HepG2 (cell line): Measurements from ENCODE around the gene ATP9A. TPM values are rescaled to one million over a fixed set of nuclear protein-coding genes. Genes with fewer than 3 reads are reported as not detected.
A peak's percentile ranks its signal among the peaks of the same experiment; 100 is the strongest.

Source experiments
- ATAC-seq: fragments of 200-7000 bp; cut with Tn5 transposase; 3 replicates; pipeline ENCODE4 v1.9.1; 2020; ENCODE audit warnings: mild to moderate bottlenecking, moderate library complexity
- BruUV-seq: library from RNA; stranded (reverse); fragments of 400-500 nt; replicated peaks from 2 replicates; lab custom pipeline; 2021; lab: Mats Ljungman, UMichigan
- CTCF ChIA-PET: fragments of 300-600 bp; formaldehyde crosslinking; extraction: SDS; loops from one replicate; lab custom pipeline; 2021; ENCODE audit warnings: low total read pairs, inconsistent platforms, low intra/inter-chr PET ratio; lab: Yijun Ruan, JAX
- POLR2A ChIA-PET: fragments of 350-600 bp; sonication (Branson Sonifier 250); formaldehyde crosslinking; loops from one replicate; lab custom pipeline; 2020; ENCODE audit warnings: antibody characterized with exemption, inconsistent platforms; lab: Yijun Ruan, JAX
- DNase-seq: peaks from one replicate; pipeline ENCODE4 v3.0.0-alpha.2; 2015; ENCODE audit warnings: low spot score
- FAIRE-seq: peaks from 3 replicates; lab custom pipeline; 2011; peaks lifted over from hg19 to GRCh38; lab: Jason Lieb, UNC
- H2AFZ ChIP-seq: one replicate; pipeline ENCODE4 v1.6.1; 2011; ENCODE audit warnings: low read length, inconsistent platforms
- H3K27ac ChIP-seq: fragments of 300-600 bp; 3 replicates; pipeline ENCODE4 v1.8.0; 2011; ENCODE audit warnings: mixed run types, mild to moderate bottlenecking, mixed read lengths, low read length, inconsistent platforms; ENCODE audit not compliant: insufficient read depth; ENCODE audit errors: extremely low read length
- H3K27me3 ChIP-seq, 2 experiments: fragments of 200-600 bp in 1 of 2; 2 replicates in 1 of 2; 3 replicates in 1 of 2; pipeline versions ENCODE4 v1.6.0 to v1.8.0; 2011; ENCODE audit warnings: low read length in 2 of 2, mild to moderate bottlenecking in 2 of 2, moderate library complexity in 2 of 2, inconsistent platforms in 1 of 2; ENCODE audit not compliant: insufficient read depth in 2 of 2, control insufficient read depth in 1 of 2
- H3K36me3 ChIP-seq, 2 experiments: fragments of 200-600 bp in 1 of 2; replicated peaks in 1 of 2; 2 replicates in 1 of 2; 3 replicates in 1 of 2; pipeline versions ENCODE4 v1.5.1 to v1.8.0; 2011; ENCODE audit warnings: low read length in 2 of 2, inconsistent platforms in 1 of 2; ENCODE audit not compliant: insufficient read depth in 2 of 2, control insufficient read depth in 1 of 2
- H3K4me1 ChIP-seq: 2 replicates; pipeline ENCODE4 v1.5.1; 2012; ENCODE audit warnings: low read length, inconsistent platforms; ENCODE audit not compliant: insufficient read depth
- H3K4me2 ChIP-seq: 2 replicates; pipeline ENCODE4 v1.6.0; 2011; ENCODE audit warnings: low read depth, low read length, inconsistent platforms
- H3K4me3 ChIP-seq, 3 experiments: fragments of 200-600 bp in 1 of 3; sonication (generic), shearing (Covaris generic) in 1 of 3; replicated peaks in 1 of 3; 2 replicates each; pipeline ENCODE4 v1.5.1; 2011 to 2016; ENCODE audit warnings: low read length in 3 of 3, inconsistent platforms in 2 of 3, low read depth in 2 of 3, mild to moderate bottlenecking in 2 of 3, control low read depth in 1 of 3, mixed read lengths in 1 of 3; ENCODE audit not compliant: insufficient read depth in 1 of 3
- H3K79me2 ChIP-seq: one replicate; pipeline ENCODE4 v1.6.1; 2011; ENCODE audit warnings: low read length, inconsistent platforms; ENCODE audit not compliant: insufficient read depth
- H3K9ac ChIP-seq: 2 replicates; pipeline ENCODE4 v1.6.0; 2011; ENCODE audit warnings: mild to moderate bottlenecking, low read depth, low read length, inconsistent platforms; ENCODE audit not compliant: insufficient read depth
- H3K9me3 ChIP-seq: 2 replicates; pipeline ENCODE4 v1.5.1; 2012; ENCODE audit warnings: mild to moderate bottlenecking, low read length
- H4K20me1 ChIP-seq: 2 replicates; pipeline ENCODE4 v1.6.0; 2011; ENCODE audit warnings: inconsistent platforms, mild to moderate bottlenecking, low read length, moderate library complexity; ENCODE audit not compliant: insufficient read depth
- NR2F6 ChIP-seq, 2 experiments: IDR thresholded peaks; 2 replicates each; pipeline ENCODE4 v1.6.1; 2016; ENCODE audit warnings: antibody characterized with exemption in 1 of 2, mild to moderate bottlenecking in 1 of 2
- RCOR2 ChIP-seq: IDR thresholded peaks from 2 replicates; pipeline ENCODE4 v1.6.1; 2016; ENCODE audit warnings: missing biosample characterization, missing genetic modification reagents
- SAFB2 ChIP-seq: sonication (generic); formaldehyde crosslinking; IDR thresholded peaks from 2 replicates; pipeline ENCODE4 v1.5.1; 2020; ENCODE audit warnings: missing genetic modification reagents, low read depth, mild to moderate bottlenecking, borderline replicate concordance
- SOX13 ChIP-seq, 3 experiments: fragments of 450-650 bp in 1 of 3; sonication (generic) in 1 of 3; formaldehyde crosslinking in 1 of 3; IDR thresholded peaks in 2 of 3; conservative IDR thresholded peaks in 1 of 3; 2 replicates each; pipeline versions ENCODE4 v1.5.0 to v1.6.1; 2016 to 2020; ENCODE audit warnings: antibody characterized with exemption in 1 of 3, mild to moderate bottlenecking in 1 of 3, missing compliant biosample characterization in 1 of 3, missing genetic modification reagents in 1 of 3, moderate library complexity in 1 of 3
- ZNF17 ChIP-seq: sonication (generic); formaldehyde crosslinking; IDR thresholded peaks from 2 replicates; pipeline ENCODE4 v1.5.0; 2020; ENCODE audit warnings: mild to moderate bottlenecking, missing genetic modification reagents
- ZNF644 ChIP-seq: IDR thresholded peaks from 2 replicates; pipeline ENCODE4 v1.6.1; 2016; ENCODE audit warnings: low read depth
- ZNF781 ChIP-seq: sonication (generic); formaldehyde crosslinking; IDR thresholded peaks from 2 replicates; pipeline ENCODE4 v1.5.1; 2020; ENCODE audit warnings: borderline replicate concordance, mild to moderate bottlenecking, missing genetic modification reagents; ENCODE audit errors: not compliant biosample characterization
- ZNF816 ChIP-seq: sonication (generic); formaldehyde crosslinking; IDR thresholded peaks from 2 replicates; pipeline ENCODE4 v1.8.0; 2022; ENCODE audit warnings: missing genetic modification reagents, mild to moderate bottlenecking, borderline replicate concordance
- WGBS: methylation state at CpG from one replicate; pipeline ENCODE4 v1.1.6; 2017; ENCODE audit warnings: low lambda C conversion rate; 5-methylcytosine and 5-hydroxymethylcytosine counted together
- in situ Hi-C: cut with HindIII; loops from 2 replicates; pipeline ENCODE4 v1.10.0; 2017; ENCODE audit warnings: low pct_unique_long_range_greater_than_20kb; ENCODE audit not compliant: extremely low pct_ligation_motif_present
- intact Hi-C: fragments of 100-400 bp; cut with micrococcal nuclease; formaldehyde crosslinking; loops from one replicate; pipeline ENCODE4 v1.10.0; 2022; ENCODE audit not compliant: unreplicated experiment
- polyA plus RNA-seq, 8 experiments: library from polyadenylated mRNA; depleted of rRNA in 3 of 8; stranded (reverse) in 7 of 8; unstranded in 1 of 8; fragments of >200 nt; fragmentation: Illumina TruSeq in 4 of 8; extraction: Trizol in 4 of 8; gene quantifications; 2 replicates each; pipeline versions ENCODE4 v1.2.1 to v1.2.3, GENCODE V29; 2011 to 2016; ENCODE audit warnings: low read depth in 4 of 8, missing spikeins in 1 of 8, mixed read lengths in 1 of 8; ENCODE audit not compliant: insufficient read depth in 1 of 8
- total RNA-seq, 5 experiments: library from RNA; depleted of rRNA; stranded (reverse); fragments of >200 nt; fragmentation: Illumina TruSeq; extraction: Trizol; gene quantifications; 2 replicates each; pipeline ENCODE4 v1.2.3, GENCODE V29; 2016; ENCODE audit warnings: low read depth in 1 of 5
- TF ChIP-seq, protein P1 (sequence below): sonication (generic); formaldehyde crosslinking; conservative IDR thresholded peaks from 2 replicates; pipeline ENCODE4 v1.4.0; 2020; ENCODE audit warnings: mild to moderate bottlenecking, missing genetic modification reagents, moderate library complexity
- TF ChIP-seq, protein P2 (sequence below): IDR thresholded peaks from 2 replicates; pipeline ENCODE4 v1.6.1; 2012; ENCODE audit warnings: low read length, improper control_type of control experiment

The ATP9A gene
- total and polyA plus RNA-seq, 2 of the 13 experiments (the other 11 are each of a cell fraction or from before 2014, with no cell fraction given), result 11.8 to 18.5 TPM

DNA sequence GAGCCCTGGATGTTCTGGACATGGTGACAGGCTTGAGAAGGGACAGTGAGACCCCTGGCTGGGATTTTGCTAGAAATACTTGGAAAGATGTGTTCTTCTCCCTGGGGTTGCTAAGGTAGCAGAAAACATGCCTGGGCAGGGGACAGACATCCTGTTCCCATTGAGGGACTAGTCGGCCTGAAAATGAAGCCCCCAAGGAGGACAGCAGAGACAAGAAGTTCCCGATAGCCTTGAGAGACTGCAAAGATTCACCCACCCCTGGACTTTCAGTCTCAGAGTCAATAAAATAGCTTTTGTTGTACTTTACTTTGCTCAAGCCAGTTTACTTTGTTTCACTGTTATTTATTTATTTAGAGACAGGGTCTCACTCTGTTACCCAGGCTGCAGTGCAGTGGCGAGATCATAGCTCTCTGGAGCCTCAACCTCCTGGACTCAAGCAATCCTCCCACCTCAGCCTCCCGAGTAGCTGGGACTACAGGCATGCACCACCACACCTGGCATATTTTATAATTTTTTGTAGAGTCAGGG is 28.4 kb downstream of the ATP9A start:
- Histone ChIP-seq H3K9me3 (no peaks in the 10 kb centered on the region), H3K79me2 (peaks cover 17% of the 10 kb centered on the region), H3K4me2 (peak overlapping the region; percentile 2; the same call in 1 of the 2 replicates), H3K36me3 (no peaks in the 10 kb centered on the region), H3K4me3 (no peak overlapping the region), H3K4me1 (peaks cover 83% of the 10 kb centered on the region), H3K27me3 (no peaks in the 10 kb centered on the region), H2AFZ (no peak overlapping the region), H3K27ac (peak overlapping the region; percentile 44), H3K9ac (peak overlapping the region; percentile 31; the same call in 1 of the 2 replicates), H4K20me1 (no peaks in the 10 kb centered on the region)
- ChIA-PET CTCF (no interaction called here), POLR2A (no interaction called here)
- no TSS peak for BruUV-seq
- in situ Hi-C loops (no loop called here), intact Hi-C loops (no loop called here)
- no peak for ATAC-seq
- no peak for FAIRE-seq
- WGBS, result 51% methylated on average over 4 of the region's 4 CpGs
- DNase-seq, result no peak
- TF ChIP-seq SAFB2 (CRISPR knock-in tag) (0 out of 2 replicates have a peak, but pooled peaks have one; percentile 67), RCOR2 (CRISPR knock-in tag) (0 out of 2 replicates have a peak, but pooled peaks have one; percentile 55), SOX13 (IDR thresholded peaks at IDR 0.05) (no peak), SOX13 (CRISPR knock-in tag; conservative IDR thresholded peaks at IDR 0.05 in 1 of 2, IDR thresholded peaks at IDR 0.05 in 1 of 2) (peak in 1 of 2 experiments; percentile 41; a peak in 2 of 4 replicates), ZNF644 (CRISPR knock-in tag) (no peak), ZNF781 (CRISPR knock-in tag) (peak; percentile 43), NR2F6 (IDR thresholded peaks at IDR 0.05) (no peak), NR2F6 (CRISPR knock-in tag; IDR thresholded peaks at IDR 0.05) (no peak), ZNF17 (CRISPR knock-in tag) (no peak), ZNF816 (CRISPR knock-in tag) (peak; percentile 47; the same call in 1 of the 2 replicates)
- TF ChIP-seq, protein P1, sequence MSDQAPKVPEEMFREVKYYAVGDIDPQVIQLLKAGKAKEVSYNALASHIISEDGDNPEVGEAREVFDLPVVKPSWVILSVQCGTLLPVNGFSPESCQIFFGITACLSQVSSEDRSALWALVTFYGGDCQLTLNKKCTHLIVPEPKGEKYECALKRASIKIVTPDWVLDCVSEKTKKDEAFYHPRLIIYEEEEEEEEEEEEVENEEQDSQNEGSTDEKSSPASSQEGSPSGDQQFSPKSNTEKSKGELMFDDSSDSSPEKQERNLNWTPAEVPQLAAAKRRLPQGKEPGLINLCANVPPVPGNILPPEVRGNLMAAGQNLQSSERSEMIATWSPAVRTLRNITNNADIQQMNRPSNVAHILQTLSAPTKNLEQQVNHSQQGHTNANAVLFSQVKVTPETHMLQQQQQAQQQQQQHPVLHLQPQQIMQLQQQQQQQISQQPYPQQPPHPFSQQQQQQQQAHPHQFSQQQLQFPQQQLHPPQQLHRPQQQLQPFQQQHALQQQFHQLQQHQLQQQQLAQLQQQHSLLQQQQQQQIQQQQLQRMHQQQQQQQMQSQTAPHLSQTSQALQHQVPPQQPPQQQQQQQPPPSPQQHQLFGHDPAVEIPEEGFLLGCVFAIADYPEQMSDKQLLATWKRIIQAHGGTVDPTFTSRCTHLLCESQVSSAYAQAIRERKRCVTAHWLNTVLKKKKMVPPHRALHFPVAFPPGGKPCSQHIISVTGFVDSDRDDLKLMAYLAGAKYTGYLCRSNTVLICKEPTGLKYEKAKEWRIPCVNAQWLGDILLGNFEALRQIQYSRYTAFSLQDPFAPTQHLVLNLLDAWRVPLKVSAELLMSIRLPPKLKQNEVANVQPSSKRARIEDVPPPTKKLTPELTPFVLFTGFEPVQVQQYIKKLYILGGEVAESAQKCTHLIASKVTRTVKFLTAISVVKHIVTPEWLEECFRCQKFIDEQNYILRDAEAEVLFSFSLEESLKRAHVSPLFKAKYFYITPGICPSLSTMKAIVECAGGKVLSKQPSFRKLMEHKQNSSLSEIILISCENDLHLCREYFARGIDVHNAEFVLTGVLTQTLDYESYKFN (CRISPR knock-in tag), result peak; percentile 68; the same call in 1 of the 2 replicates
- TF ChIP-seq, protein P2, sequence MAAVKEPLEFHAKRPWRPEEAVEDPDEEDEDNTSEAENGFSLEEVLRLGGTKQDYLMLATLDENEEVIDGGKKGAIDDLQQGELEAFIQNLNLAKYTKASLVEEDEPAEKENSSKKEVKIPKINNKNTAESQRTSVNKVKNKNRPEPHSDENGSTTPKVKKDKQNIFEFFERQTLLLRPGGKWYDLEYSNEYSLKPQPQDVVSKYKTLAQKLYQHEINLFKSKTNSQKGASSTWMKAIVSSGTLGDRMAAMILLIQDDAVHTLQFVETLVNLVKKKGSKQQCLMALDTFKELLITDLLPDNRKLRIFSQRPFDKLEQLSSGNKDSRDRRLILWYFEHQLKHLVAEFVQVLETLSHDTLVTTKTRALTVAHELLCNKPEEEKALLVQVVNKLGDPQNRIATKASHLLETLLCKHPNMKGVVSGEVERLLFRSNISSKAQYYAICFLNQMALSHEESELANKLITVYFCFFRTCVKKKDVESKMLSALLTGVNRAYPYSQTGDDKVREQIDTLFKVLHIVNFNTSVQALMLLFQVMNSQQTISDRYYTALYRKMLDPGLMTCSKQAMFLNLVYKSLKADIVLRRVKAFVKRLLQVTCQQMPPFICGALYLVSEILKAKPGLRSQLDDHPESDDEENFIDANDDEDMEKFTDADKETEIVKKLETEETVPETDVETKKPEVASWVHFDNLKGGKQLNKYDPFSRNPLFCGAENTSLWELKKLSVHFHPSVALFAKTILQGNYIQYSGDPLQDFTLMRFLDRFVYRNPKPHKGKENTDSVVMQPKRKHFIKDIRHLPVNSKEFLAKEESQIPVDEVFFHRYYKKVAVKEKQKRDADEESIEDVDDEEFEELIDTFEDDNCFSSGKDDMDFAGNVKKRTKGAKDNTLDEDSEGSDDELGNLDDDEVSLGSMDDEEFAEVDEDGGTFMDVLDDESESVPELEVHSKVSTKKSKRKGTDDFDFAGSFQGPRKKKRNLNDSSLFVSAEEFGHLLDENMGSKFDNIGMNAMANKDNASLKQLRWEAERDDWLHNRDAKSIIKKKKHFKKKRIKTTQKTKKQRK, result no peak
